VCaP (cell line): ENCODE results near the gene KIFC3.
"Not testable (repeated sequence)": the region's sequence is repeated elsewhere in the genome, so short reads cannot be mapped to it uniquely, and the experiment has no call there.

Experiments used
- H3K27ac ChIP-seq: fragments of 450-650 bp; 2 replicates; pipeline ENCODE4 v1.5.1; 2017
- CTCF ChIP-seq: fragments of 450-650 bp; conservative IDR thresholded peaks from 2 replicates; pipeline ENCODE4 v1.5.1; 2017; ENCODE audit warnings: mild to moderate bottlenecking, moderate library complexity

Gene KIFC3

GRCh38 chr16:57802341-57803133, at the start of gene KIFC3:
KIFC3 (minus strand) TSS chr16:57802491; CDS start chr16:57798243, 4,248 bp downstream.
- H3K27ac ChIP-seq: no peak within 1 kb of the TSS
- peak; percentile 16; the same call in 1 of the 2 replicates for TF ChIP-seq CTCF

- TF ChIP-seq CTCF: no peak
Observed at GRCh38 chr16:57848181-57848580, 45.9 kb upstream of the KIFC3 start.

GRCh38 chr16:57846931-57847330, 44.6 kb upstream of the KIFC3 start:
- H3K27ac ChIP-seq: not testable (repeated sequence)

More at GRCh38 chr16:57848181-57848580, 45.9 kb upstream of the KIFC3 start:
- H3K27ac ChIP-seq: no peak overlapping the region

- no peak for TF ChIP-seq CTCF
- H3K27ac ChIP-seq: no peak overlapping the region
Observed at GRCh38 chr16:57846078-57846697, 43.9 kb upstream of the KIFC3 start.

GRCh38 chr16:57845115-57845514, 42.8 kb upstream of the KIFC3 start:
- H3K27ac ChIP-seq: no peak overlapping the region
- no peak for TF ChIP-seq CTCF

- no peak overlapping the region for H3K27ac ChIP-seq
Observed at GRCh38 chr16:57844416-57845030, 42.2 kb upstream of the KIFC3 start.

GRCh38 chr16:57843400-57843799, 41.1 kb upstream of the KIFC3 start:
- no peak for TF ChIP-seq CTCF
- H3K27ac ChIP-seq: no peak overlapping the region

More at GRCh38 chr16:57844416-57845030, 42.2 kb upstream of the KIFC3 start:
- no peak for TF ChIP-seq CTCF
